ENCODE data around the gene GUF1. TPM values are rescaled to one million over a fixed set of nuclear protein-coding genes. Genes with fewer than 3 reads are reported as not detected.
"Not testable (repeated sequence)": the region's sequence is repeated elsewhere in the genome, so short reads cannot be mapped to it uniquely, and the experiment has no call there.

GUF1 gene
- polyA plus RNA-seq, 3 donors = 24.7 to 33.1 (median 32.2) TPM

GRCh38 chr4:44671636-44672035 lies 6.6 kb upstream of the GUF1 start:
- no peak for DNase-seq (ENCODE audit: extremely low read depth in 1 of 11, low read depth in 9 of 11, low spot score in 4 of 11)

GRCh38 chr4:44674471-44674870 lies 3.7 kb upstream of the GUF1 start:
- DNase-seq (ENCODE audit: extremely low read depth in 1 of 11, low read depth in 9 of 11, low spot score in 4 of 11) = no peak

GRCh38 chr4:44675366-44675765 lies 2.9 kb upstream of the GUF1 start:
- DNase-seq (ENCODE audit: extremely low read depth in 1 of 11, low read depth in 9 of 11, low spot score in 4 of 11) = no peak

GRCh38 chr4:44679060-44679459 lies 840 bp downstream of the GUF1 start:
- DNase-seq (ENCODE audit: extremely low read depth in 1 of 11, low read depth in 9 of 11, low spot score in 4 of 11) = peak in 1 of 11 donors; percentile 3

GRCh38 chr4:44684648-44685047 lies 6.4 kb downstream of the GUF1 start:
- DNase-seq (ENCODE audit: extremely low read depth in 1 of 11, low read depth in 9 of 11, low spot score in 4 of 11) = no peak

GRCh38 chr4:44700427-44700826 lies 22.2 kb downstream of the GUF1 start:
- DNase-seq (ENCODE audit: extremely low read depth in 1 of 11, low read depth in 9 of 11, low spot score in 4 of 11) = no peak

- no peak for DNase-seq (ENCODE audit: extremely low read depth in 1 of 11, low read depth in 9 of 11, low spot score in 4 of 11)
Measured at GRCh38 chr4:44701037-44701436, 22.8 kb downstream of the GUF1 start.

GRCh38 chr4:44704673-44705072 lies 26.5 kb downstream of the GUF1 start:
- no peak for DNase-seq (ENCODE audit: extremely low read depth in 1 of 11, low read depth in 9 of 11, low spot score in 4 of 11)

- DNase-seq (ENCODE audit: extremely low read depth in 1 of 11, low read depth in 9 of 11, low spot score in 4 of 11) = no peak
Measured at GRCh38 chr4:44713125-44713524, 34.9 kb downstream of the GUF1 start.

- no peak for DNase-seq (ENCODE audit: extremely low read depth in 1 of 11, low read depth in 9 of 11, low spot score in 4 of 11)
Measured at GRCh38 chr4:44716597-44716996, 38.4 kb downstream of the GUF1 start.

GRCh38 chr4:44720371-44720770 lies 42.2 kb downstream of the GUF1 start:
- no peak for DNase-seq (ENCODE audit: extremely low read depth in 1 of 11, low read depth in 9 of 11, low spot score in 4 of 11)

- DNase-seq (ENCODE audit: extremely low read depth in 1 of 11, low read depth in 9 of 11, low spot score in 4 of 11) = no peak
Measured at GRCh38 chr4:44722001-44722400, 43.8 kb downstream of the GUF1 start.

- DNase-seq (ENCODE audit: extremely low read depth in 1 of 11, low read depth in 9 of 11, low spot score in 4 of 11) = no peak
Measured at GRCh38 chr4:44725166-44725565, 46.9 kb downstream of the GUF1 start.

- peak in 2 of 11 donors; percentile 20 to 21 for DNase-seq (ENCODE audit: extremely low read depth in 1 of 11, low read depth in 9 of 11, low spot score in 4 of 11)
Measured at GRCh38 chr4:44725726-44726037, 47.5 kb downstream of the GUF1 start.

- DNase-seq (ENCODE audit: extremely low read depth in 1 of 11, low read depth in 9 of 11, low spot score in 4 of 11) = peak; percentile 78 to 87 (median 82)
Measured at GRCh38 chr4:44726038-44726871, 48.0 kb downstream of the GUF1 start, which contains the start of gene GNPDA2. GNPDA2 (minus strand) TSS chr4:44726556; CDS start chr4:44722207, 4,349 bp downstream.

- DNase-seq (ENCODE audit: extremely low read depth in 1 of 11, low read depth in 9 of 11, low spot score in 4 of 11) = no peak
Measured at GRCh38 chr4:44727471-44727870, 49.3 kb downstream of the GUF1 start.

- DNase-seq (ENCODE audit: extremely low read depth in 1 of 11, low read depth in 9 of 11, low spot score in 4 of 11) = not testable (repeated sequence)
Measured at GRCh38 chr4:44728694-44729093, 50.5 kb downstream of the GUF1 start.

GRCh38 chr4:44736900-44737299 lies 58.7 kb downstream of the GUF1 start:
- DNase-seq (ENCODE audit: extremely low read depth in 1 of 11, low read depth in 9 of 11, low spot score in 4 of 11) = no peak

- DNase-seq (ENCODE audit: extremely low read depth in 1 of 11, low read depth in 9 of 11, low spot score in 4 of 11) = no peak
Measured at GRCh38 chr4:44738615-44739014, 60.4 kb downstream of the GUF1 start.

GRCh38 chr4:44740201-44740600 lies 62.0 kb downstream of the GUF1 start:
- no peak for DNase-seq (ENCODE audit: extremely low read depth in 1 of 11, low read depth in 9 of 11, low spot score in 4 of 11)

All from renal cortex interstitium (tissue), 11 donors.